Measurements from ENCODE around the gene TMEM92.
"Not testable (repeated sequence)": the region's sequence is repeated elsewhere in the genome, so short reads cannot be mapped to it uniquely, and the experiment has no call there.

The TMEM92 gene

GRCh38 chr17:50297407-50297865 is 23.2 kb downstream of the TMEM92 start:
- no peak overlapping the region for H3K4me3 ChIP-seq (ENCODE audit: low read depth, low read length)

- H3K4me3 ChIP-seq (ENCODE audit: low read depth, low read length) = no peak overlapping the region
Measured at GRCh38 chr17:50298018-50298417, 23.8 kb downstream of the TMEM92 start.

- H3K4me3 ChIP-seq (ENCODE audit: low read depth, low read length) = no peak overlapping the region
Measured at GRCh38 chr17:50299776-50300175, 25.5 kb downstream of the TMEM92 start.

- not testable (repeated sequence) for H3K4me3 ChIP-seq (ENCODE audit: low read depth, low read length)
Measured at GRCh38 chr17:50300824-50301223, 26.6 kb downstream of the TMEM92 start.

GRCh38 chr17:50301891-50302584 is 27.8 kb downstream of the TMEM92 start:
- H3K4me3 ChIP-seq (ENCODE audit: low read depth, low read length) = no peak overlapping the region

- no peak overlapping the region for H3K4me3 ChIP-seq (ENCODE audit: low read depth, low read length)
Measured at GRCh38 chr17:50303051-50303450, 28.8 kb downstream of the TMEM92 start.

- no peak overlapping the region for H3K4me3 ChIP-seq (ENCODE audit: low read depth, low read length)
Measured at GRCh38 chr17:50303596-50303995, 29.3 kb downstream of the TMEM92 start.

- no peak overlapping the region for H3K4me3 ChIP-seq (ENCODE audit: low read depth, low read length)
Measured at GRCh38 chr17:50304781-50305404, 30.6 kb downstream of the TMEM92 start.

GRCh38 chr17:50307654-50308053 is 33.4 kb downstream of the TMEM92 start:
- no peak overlapping the region for H3K4me3 ChIP-seq (ENCODE audit: low read depth, low read length)

- no peak overlapping the region for H3K4me3 ChIP-seq (ENCODE audit: low read depth, low read length)
Measured at GRCh38 chr17:50308666-50309065, 34.4 kb downstream of the TMEM92 start.

- H3K4me3 ChIP-seq (ENCODE audit: low read depth, low read length) = no peak overlapping the region
Measured at GRCh38 chr17:50310455-50311111, 36.3 kb downstream of the TMEM92 start.

GRCh38 chr17:50311112-50311460 is 36.8 kb downstream of the TMEM92 start:
- no peak overlapping the region for H3K4me3 ChIP-seq (ENCODE audit: low read depth, low read length)

- no peak overlapping the region for H3K4me3 ChIP-seq (ENCODE audit: low read depth, low read length)
Measured at GRCh38 chr17:50311483-50311882, 37.2 kb downstream of the TMEM92 start.

GRCh38 chr17:50312308-50312707 is 38.0 kb downstream of the TMEM92 start:
- H3K4me3 ChIP-seq (ENCODE audit: low read depth, low read length) = no peak overlapping the region

- H3K4me3 ChIP-seq (ENCODE audit: low read depth, low read length) = no peak overlapping the region
Measured at GRCh38 chr17:50314456-50315011, 40.3 kb downstream of the TMEM92 start.

GRCh38 chr17:50316016-50316587 is 41.8 kb downstream of the TMEM92 start:
- H3K4me3 ChIP-seq (ENCODE audit: low read depth, low read length) = no peak overlapping the region

GRCh38 chr17:50316660-50317059 is 42.4 kb downstream of the TMEM92 start:
- H3K4me3 ChIP-seq (ENCODE audit: low read depth, low read length) = not testable (repeated sequence)

GRCh38 chr17:50317121-50317520 is 42.9 kb downstream of the TMEM92 start:
- no peak overlapping the region for H3K4me3 ChIP-seq (ENCODE audit: low read depth, low read length)

GRCh38 chr17:50318501-50319285 is 44.4 kb downstream of the TMEM92 start:
- no peak overlapping the region for H3K4me3 ChIP-seq (ENCODE audit: low read depth, low read length)

- no peak overlapping the region for H3K4me3 ChIP-seq (ENCODE audit: low read depth, low read length)
Measured at GRCh38 chr17:50319306-50320004, 45.2 kb downstream of the TMEM92 start.

All from iPS-11a (cell line).